Activated CD4-positive, alpha-beta T cell treated with anti-CD3 and anti-CD28 coated beads, Interleukin-2, amount 50 U/mL, for 4 hours (primary cell): ENCODE measurements around the gene PAK5.

Experiments used
- DNase-seq, 2 experiments: peaks; one replicate each; pipeline ENCODE4 v3.0.0-alpha.2; 2020

The PAK5 gene

DNA sequence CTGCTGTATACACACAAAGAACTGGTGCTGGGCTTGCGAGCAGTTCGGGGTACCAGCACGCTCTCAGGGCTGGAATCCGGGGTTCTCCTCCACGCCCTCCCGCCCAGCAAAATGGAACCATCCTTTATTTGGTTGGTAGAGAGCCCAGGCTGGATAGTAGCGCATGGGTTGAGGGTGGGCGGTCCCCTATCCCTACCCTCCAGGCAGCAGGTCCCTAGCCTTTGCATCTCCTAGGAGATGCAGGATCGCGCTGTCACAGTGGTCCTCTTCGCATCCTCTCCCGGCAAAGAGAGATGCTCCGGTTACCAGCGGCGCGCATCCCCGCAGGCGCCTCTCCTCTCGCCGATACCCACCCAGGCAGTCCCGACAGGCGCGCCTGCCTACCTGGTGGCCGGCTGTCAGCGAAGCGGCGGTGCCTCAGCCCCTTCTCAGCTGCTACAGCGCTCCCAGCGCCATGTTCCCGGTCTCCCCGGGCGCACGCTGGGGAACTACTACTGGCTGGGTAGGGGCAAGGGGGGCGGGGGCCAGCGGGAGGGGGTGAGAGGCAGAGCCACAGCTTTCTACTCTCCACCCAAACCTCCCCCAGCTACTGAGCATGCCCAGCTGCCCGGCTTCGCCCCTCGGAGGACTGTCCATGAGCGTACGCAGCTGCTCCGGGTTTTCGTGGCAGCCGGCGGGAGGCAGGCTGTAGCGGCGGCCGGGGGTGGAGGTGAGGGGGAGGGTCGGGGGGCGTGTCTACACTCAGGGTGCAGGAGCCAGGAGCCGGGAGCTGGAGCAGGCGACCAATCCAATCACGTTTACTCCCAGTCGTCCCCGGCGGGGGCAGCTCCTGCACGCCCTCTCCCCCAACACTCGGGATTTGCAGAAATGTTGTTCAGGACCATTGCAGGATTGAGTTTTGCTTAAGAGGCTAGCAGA lies at the start of gene PAK5:
Gene PAK5 (minus strand): TSS at position 699 of the 918 bp plus-strand sequence. CDS start 194,748 bp downstream, outside the sequence.
- no peak for DNase-seq

DNA sequence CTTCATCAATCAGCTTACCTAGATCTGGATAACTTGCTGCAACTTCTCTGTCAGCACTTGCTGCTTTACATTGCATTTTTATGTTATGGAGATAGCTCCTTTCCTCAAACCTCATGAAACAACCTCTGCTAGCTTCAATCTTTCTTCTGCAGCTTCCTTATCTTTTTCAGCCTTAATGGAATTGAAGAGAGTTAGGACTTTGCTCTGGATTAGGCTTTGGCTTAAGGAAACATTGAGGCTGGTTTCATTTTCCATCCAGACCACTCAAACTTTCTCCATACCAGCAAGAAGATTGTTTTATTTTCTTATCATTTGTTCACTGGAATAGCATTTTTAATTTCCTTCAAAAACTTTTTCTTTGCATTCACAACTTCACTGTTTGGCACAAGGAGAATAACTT lies 48.8 kb upstream of the PAK5 start:
- no peak for DNase-seq

DNA sequence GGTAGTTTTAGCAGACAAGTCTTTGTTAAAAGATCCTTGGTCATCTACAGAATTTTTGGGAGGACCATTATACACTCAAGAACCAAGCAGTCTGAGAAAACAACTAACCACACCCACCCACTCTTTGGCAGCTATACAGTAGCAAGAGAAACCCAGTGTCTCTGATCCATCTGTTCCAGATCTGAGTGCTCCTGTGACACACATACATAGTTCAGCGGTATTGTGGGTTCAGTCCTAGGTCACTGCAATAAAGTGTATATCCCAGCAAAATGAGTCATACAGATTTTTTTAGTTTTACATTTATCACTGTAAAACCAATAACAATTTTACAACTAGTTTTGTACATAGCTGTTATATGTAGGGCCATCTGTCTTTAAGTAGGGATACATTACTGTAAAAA lies 47.4 kb upstream of the PAK5 start:
- no peak for DNase-seq

DNA sequence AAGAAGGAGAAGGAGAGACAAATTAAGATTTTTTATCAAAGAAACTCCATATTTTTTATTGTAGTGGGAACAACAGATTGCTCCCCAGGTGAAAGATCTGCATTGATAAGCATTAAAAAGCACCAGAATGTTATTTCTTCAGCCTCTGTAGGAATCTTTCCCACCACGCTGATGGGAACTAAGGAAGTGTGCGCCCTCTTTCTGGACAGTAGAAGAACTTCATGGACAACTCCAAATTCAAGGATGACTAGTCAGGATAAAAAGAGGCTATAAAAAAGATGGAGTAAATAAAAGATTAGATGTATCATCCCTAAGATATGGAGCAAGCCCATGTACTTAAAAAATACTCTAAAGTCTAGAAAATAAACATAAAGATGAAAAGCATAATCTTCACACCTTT lies 45.8 kb upstream of the PAK5 start:
- DNase-seq = no peak

DNA sequence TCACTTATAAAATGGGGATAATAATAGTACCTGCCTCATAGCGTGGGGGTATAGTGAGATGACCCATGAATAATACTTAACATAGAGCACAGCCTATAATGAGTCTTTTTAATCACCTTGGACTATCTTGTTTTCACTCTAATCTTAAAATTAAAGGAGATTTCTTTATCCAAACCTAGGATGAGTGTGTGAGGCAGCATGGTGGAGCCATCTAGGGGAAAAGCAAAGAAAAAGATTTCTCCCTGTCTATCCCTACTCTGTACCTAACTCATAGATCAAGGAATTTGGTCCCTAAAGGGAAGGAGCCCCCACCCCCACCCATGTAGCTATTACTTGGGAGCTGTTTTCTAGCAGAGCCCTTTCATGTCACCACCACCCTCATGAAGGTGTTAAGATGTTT lies 45.2 kb upstream of the PAK5 start:
- DNase-seq = no peak

DNA sequence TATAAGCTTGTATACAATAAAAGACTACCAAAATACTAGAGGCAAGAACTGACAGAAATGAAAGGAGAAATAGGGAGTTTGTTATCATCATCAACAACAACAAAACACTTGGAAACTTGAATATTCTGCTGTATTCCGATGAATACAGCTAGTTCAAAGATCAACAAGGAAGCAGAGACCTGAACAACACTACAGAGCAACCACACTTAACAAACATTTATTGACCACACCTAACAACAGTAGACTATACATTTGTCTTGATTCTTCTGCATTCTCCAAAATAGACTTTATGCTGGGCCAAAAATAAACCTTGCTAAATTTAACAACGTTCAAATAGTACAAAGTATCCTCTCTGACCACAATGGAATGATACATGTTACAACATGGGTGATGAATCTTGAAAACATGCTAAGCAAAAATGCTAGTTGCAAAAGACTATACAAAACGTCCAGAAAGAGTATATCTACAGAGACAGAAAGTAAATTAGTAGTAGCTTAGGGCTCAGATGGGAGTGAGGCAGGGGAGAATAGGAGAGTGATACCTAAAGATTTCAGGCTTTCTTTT lies 39.1 kb upstream of the PAK5 start:
- DNase-seq = no peak

DNA sequence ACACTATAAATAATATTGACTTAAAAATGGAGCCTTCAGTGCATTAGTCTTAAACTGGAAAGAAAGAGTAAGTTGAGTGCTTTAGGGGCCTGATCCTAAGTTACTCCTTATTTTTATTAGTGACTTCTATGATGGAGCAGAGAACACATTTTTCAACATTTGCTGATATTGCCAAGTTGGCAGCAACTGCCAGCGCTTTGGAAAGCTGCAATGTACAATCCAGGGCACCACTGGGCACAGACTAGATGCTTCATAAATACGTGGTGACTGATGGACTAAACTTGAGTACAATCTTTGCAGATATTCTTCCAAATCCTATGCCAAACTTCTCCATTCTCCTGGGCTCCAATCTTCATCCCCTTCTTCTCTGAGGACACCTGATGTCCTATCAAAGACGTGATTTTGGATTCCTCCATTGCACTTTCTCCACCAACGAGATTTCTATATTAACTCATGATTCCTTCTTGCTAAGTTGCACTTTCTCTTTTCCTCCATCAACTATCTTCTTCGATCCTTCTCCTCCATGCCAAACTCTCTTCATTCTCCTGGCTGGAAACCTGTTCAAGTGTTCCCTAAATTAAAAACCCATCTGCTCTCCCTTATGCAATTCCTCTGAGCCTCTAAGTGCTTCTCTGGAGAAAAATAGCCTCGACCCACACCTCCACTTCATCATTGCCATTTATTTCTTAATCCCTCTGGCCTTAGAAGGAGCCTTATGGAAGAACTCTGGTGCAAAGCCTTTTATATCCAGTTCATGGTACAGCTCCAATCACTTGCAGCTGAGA lies 28.5 kb upstream of the PAK5 start:
- no peak for DNase-seq

DNA sequence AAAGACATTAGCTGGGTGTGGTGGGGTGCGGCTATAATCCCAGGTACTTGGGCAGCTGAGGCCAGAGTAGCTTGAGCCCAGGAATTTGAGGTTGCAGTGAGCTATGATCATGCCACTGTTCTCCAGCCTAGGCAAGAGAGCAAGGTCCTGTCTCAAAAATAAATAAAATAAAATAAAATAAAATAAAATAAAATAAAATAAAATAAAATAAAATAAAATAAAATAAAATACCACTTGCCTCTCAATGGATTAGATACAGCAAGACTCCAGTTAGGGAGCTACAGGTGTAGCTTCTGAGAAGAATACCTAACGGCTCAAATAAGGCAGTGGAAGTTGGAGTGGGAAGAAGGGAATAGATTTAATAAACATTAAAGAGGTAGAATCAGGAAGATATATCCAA lies 13.7 kb upstream of the PAK5 start:
- DNase-seq = no peak

DNA sequence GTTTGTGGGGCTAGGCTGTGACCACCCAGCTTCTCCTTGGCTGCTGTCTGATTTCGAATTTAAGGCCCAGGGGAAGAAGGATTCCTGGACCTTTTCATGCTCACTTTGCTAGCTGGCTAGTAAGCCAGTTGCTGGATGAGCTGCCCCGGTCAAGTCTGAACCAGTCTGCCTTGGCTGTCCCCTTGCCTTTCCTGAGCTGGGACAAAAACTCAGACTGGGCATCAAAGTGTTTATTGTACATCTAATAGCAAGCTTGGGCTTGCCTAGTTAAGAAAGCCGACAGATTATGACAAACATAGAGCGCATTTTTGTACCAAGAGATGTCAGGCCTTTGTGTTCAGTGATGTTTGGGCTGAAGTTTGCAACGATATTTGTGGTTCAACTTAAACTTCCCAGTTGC lies 750 bp upstream of the PAK5 start:
- DNase-seq = no peak

DNA sequence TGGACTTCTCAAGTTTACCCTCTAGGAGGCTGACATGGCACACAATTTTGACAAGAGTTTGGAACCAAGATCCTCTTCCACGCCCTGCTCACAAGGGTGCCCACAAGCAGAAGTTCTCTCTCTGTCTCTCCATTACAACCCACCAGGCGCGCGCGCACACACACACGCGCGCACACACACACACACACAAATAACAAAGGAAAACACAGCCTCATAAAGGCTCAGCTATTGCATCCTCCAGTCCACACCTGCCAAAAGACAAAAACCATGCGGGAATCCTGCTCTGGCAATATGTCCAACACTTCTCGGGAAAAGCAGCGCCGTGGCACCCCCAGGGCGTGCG lies 870 bp downstream of the PAK5 start:
- no peak for DNase-seq

DNA sequence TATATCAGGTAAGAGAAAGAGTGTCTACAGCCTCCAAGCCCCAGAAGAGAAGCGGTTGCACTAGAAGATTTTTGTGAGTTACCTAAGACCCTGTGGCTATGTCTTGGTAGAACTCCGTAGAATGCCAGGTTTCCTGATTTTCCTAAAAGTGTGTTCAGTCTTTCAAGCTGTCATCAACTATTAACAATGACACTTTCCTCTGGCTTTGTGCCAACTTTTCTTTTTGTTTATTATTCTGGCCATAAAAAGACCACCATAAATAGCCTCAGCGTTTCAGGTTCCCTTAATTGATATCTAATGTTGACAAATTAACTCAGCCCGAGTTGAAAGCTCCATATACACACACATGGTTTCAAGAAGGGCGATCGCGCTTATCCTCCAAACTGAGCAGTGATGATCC lies 1.2 kb downstream of the PAK5 start:
- no peak for DNase-seq

DNA sequence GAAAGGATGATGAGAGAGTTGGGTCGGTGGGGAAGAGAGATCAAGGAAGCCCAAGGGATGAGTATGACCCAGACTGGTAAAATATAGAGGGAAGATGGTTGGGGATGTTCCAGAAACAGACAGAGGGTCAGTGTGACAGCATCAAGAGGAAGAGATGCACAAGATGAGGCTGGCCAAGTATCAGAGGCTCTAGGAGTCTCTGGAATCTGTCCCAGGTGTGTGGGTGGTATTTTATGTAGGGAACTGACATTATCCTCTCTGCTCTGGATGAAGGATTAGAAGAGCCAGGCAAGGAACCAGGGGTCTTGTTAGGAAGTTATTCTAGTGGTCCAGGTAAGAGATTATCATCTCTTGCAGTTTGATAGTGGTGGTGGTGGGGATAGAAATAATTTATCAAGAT lies 3.6 kb downstream of the PAK5 start:
- DNase-seq = no peak

DNA sequence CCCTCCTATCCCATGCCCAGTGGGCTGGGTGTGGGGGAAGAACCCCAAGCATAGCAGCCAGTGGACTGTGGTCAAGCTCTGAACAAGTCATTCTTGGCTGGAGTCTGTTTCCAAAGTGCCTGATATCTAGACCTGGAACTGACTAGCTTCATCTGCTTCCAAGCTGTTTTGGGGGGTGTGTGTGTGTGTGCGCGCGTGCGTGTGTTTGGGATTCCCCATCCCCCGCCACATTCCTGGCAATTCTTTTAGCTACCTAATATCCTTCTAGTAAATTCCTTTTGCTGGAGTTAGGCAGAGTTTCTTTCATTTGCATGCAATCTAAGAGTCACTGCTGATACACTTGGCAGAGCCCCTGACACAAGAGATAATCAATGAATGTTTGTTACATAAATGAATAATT lies 7.8 kb downstream of the PAK5 start:
- DNase-seq = no peak

DNA sequence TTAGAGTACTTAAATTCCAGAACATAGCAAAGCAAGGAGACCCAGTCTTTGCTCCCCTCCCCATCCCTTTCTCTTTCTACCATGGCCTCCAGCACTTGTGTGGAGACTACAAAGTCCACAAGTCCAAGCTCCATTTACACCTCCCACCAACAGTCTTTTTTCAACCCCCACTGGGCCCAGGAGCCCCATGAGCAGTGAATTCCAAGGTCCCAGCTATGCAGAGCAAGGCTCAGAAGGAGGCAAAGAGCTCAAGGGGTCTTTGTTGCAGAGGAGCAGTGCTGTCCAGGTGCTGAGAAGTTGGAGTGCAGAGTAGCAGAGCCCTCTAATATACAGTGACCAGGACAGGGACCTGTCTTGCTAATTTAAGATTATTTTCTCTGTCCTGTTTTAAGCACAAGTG lies 9.0 kb downstream of the PAK5 start:
- DNase-seq = no peak

DNA sequence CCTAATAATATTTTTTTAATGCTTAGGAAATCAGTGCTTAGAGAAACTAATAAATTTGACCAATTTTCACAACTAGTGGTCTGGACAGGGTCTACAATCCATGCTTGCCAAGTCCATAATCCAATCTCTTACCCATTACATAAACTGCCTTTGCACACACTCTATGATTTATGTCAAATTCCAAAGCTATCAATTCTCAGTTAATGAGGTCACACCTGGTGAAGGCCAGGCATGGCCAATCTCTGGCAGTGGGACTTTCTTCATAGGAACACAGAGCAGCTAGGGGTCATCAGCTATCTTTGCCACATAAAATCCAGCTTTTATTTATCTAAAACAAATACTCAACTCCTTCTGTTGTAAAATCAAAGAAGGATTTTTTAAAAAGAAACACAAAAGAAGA lies 21.2 kb downstream of the PAK5 start:
- DNase-seq = no peak

DNA sequence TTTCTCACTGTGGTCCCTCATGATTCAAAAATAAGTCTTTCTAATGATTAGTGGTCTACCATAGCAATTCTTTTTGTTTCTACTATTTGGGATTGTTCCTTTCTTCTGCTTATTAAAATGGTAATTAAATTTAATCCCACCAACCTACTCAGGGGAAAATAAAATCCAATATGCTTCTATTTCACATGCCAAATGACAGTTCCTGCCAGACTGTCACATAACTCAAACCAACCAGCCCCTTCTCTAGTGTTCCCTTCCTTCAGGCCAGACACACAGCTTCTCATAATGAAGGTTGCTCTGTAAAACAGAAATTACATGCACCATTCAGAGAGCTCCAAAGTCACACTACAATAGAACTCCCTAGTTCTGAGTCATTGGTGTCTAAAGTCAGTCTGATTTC lies 23.2 kb downstream of the PAK5 start:
- no peak for DNase-seq

DNA sequence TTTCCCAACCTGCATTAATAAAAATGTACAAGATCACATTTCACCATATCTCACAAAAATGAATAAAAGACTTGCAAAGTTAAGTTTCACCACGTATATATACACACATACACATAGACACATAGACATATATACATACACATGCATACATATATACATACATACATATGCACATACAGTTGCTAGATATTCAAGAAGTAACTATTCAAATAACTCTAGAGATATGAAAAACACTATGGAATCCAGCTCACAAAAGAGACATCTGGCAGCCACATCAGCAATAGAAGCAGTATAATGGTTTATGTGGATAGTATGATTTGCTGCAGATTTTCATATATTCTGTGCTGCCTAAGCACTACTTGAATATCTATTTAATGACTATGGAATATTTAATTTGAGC lies 28.1 kb downstream of the PAK5 start:
- no peak for DNase-seq

DNA sequence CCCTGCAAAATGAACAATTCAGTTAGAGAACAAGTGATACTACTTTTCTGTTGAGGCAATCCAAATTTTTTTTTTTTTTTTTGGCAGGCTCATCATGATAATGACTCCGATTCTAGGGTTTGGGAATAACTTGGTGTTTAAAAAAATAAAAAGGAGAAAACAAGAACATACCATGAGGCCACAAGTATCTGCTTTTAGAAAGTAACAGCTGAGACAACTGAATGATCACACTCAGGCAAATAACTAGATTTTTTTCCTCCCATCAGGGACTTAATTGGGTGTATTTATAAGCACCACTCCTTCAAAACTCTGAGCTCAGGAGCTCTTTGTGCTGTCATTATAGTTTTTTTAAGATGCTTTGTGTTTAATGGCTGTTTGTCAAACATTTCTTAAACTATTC lies 29.6 kb downstream of the PAK5 start:
- DNase-seq = no peak

DNA sequence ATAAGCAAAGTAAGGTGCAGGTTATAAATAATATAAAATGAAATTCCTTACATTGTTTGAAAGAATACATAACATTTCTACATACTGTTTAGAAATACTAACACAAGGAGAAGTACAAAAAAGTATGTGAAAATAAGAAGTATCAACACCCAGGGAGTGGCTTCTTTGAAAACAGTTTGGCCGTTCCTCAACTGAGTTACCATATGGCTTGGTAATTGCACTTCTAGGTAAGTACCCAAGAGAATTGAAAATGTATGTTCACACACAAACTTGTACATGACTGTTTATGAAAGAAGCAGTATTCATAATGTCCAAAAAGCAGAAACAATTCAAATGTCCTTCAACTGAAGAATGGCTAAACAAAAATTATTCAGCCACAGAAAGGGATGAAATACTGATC lies 30.7 kb downstream of the PAK5 start:
- no peak for DNase-seq

DNA sequence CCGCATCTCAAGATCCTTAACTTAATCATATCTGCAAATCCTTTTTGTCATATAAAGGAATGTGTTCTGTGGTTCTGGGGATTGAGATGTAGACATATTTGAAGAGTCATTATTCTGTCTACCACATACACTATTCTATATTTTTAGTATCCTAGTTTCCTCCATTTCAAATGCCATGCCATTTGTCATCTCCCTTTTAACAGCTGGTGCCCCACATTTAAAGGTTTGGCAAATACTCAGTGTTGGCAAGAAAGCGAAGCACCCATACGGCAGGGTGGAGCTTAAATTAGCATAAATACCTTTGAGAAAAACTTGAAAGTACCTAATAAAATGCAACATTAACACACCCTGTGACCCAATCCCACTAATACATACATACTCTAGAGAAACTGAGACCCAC lies 31.7 kb downstream of the PAK5 start:
- no peak for DNase-seq

DNA sequence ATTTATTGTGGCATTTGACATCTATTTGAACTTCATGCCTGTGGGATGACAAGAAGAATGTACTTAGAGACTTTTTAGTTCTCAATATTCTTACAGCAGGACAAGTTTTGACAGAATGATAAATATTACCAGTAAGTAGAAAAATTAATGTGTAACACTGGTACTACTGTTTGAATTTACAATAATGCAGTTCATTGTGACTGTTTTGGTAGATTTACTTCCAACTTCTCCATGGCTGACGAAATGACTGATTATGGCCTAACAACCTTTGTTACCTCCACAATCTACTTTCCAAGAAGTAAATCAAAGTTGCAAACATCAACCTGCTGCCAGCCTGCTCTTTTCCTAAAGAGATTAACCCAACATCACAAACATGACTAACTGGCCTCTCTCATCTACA lies 38.5 kb downstream of the PAK5 start:
- DNase-seq = no peak

DNA sequence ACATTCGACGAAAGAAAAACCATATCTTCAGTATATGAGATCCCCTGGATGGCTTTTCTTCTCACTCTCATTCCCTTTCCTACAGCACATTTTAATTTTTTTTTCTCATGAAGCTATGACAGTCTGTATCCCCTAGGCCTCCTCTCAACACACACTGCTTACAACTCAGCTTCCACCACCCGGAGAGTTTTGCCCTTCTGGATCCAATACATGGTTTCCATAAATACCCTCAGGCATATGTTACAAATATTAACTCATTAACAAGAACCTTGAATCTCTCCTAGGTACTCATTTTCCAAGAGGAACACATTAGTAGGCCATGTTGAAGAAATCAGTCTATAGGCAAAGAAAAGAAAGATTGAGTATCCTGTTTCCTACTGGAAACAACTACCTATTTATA lies 44.0 kb downstream of the PAK5 start:
- no peak for DNase-seq

DNA sequence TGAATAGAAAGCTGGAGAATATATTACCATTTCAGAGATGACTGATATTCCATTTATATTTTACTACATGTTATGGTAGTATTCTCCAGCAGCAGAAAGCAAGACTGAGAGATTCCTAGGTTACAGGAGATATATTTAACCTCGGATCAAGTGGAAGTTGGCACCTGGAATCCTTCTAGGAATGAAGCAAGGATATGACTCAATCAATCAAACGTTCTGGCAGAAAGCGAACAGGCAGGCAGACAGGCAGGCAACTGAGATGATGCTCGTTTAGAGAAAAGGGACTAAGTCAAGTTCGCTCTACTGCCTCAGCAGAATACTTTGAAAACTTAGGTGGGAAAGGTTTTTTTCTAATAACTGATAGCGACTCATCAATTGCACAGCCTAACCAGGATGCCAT lies 46.2 kb downstream of the PAK5 start:
- no peak for DNase-seq

DNA sequence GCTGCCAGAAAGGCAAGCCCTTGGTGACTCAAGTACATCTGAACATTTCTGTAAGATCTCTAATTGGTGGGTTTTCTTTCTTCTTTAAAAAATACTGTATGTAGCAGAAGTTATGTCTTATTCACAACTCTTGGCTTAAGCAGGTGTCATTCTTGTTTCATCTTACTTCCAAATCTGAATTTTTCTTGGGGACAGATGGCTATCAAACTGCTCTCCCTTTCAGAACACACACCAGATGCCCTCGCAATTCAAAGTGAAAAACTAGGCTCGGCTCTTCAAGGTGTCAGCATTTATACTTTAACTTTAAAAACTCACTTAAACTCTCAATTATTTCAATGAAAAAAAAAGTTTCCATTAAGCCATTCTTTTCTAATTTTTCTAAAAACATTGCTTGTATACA lies 49.7 kb downstream of the PAK5 start:
- no peak for DNase-seq
